ENCODE results near the gene MEGF8.

MEGF8 gene

DNA sequence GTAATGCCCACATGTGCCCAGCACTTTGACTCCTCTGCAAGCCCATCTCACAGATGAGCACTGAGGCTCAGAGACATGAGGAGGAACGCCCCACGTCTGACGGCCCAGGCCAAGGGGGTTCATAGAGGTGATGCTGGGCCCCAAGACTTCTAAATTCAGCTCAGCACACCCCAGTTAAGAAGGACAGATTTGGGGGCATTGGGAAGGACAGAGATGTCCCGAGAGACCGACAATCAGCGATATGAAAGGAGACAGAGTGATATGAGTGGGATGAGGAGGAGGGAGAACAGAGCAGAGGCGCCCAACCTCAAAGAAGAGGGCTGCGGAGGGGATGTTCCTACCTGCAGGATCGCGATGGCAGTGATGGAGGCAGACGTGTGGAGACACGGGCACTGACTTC, 64.5 kb downstream of the MEGF8 start, which contains the start of gene CNFN:
CNFN (minus strand) TSS at position 399 of the 400 bp plus-strand sequence. CDS start 1,260 bp downstream, outside the sequence.
- no peak for DNase-seq

- DNase-seq, result no peak
Measured at GRCh38 chr19:42392165-42392564, 66.7 kb downstream of the MEGF8 start.

DNA sequence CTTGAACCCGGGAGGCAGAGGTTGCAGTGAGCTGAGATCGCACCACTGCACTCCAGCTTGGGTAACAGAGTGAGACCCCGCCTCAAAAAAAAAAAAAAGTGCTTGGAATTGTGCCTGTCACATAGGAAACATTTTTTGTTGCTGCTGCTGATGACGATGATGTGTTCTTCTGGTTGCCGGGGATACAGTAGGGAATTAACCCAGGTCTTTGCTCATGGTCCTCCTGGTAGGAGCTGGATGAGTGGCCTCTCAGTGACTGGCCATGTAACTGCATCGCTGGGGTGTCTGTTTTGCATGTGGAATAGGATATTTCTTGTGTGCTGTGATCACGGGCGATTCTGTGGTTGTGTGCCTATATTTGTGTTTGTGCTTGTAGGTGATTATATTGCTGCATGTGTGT, 69.3 kb downstream of the MEGF8 start:
- no peak for DNase-seq

- peak; percentile 97 for DNase-seq
Measured at GRCh38 chr19:42396381-42397262, 71.2 kb downstream of the MEGF8 start.

DNA sequence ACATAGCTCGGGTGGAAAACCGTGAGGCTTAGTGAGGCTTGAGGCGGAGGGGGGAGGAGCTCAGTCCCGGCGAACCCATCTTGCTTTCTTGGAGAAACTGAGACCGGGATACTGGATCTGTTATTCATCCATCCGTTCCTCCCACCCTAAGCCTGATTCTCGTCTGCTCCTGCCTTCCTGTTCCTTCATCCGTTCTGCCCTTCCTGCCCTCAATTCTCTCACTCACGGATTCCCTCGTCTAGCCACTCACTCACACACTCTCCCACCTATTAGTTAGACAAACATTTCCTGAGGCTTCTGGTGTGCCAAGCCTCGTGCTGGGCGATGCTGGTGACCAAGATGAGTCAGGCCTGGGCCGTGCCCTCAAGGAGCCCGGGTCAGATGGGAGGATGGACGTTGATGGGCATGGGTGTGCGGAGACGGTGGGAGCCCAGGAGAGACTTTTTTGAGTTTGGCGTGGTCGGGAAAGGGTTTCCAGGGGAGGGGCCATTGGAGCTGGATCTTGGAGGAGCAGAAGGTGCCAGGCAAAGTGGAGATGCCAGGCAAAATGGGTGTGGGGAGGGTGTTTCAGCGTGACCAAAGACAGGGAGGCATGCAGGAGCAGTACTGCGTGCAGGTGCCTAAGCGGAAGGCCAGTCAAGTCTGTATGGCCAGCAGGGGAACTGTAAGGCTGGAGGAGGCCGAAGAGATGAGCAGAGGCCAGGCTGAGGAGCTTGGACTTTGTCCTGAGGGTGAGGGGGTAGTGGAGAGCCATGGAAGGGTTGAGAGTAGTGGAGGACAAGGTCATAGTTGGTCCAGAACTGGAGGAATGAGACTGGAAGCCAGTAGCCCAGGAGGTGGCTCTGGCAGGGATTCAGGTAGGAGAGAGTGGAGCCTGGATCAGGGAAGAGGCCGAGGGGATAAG, 72.1 kb downstream of the MEGF8 start:
- no peak for DNase-seq

DNA sequence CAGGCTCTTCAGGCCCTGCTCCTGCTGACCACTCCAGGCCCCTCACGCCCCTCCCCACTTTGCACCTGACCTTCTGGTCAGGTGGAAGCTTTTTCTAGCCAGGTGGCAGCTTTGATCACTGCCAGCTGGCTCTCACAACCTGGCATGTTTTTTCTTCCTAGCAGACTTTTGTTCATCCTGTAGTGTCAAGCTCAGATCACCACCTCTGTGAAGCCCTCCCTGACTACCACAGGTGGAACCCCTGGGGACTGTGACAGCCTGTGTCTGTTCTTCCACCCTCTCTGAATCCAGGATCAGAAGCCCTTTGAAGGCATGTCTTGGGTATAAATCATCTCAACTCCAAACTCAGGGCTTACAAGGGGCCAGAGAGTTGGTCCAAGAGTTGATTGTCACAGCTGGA, 75.0 kb downstream of the MEGF8 start:
- DNase-seq, result no peak

DNA sequence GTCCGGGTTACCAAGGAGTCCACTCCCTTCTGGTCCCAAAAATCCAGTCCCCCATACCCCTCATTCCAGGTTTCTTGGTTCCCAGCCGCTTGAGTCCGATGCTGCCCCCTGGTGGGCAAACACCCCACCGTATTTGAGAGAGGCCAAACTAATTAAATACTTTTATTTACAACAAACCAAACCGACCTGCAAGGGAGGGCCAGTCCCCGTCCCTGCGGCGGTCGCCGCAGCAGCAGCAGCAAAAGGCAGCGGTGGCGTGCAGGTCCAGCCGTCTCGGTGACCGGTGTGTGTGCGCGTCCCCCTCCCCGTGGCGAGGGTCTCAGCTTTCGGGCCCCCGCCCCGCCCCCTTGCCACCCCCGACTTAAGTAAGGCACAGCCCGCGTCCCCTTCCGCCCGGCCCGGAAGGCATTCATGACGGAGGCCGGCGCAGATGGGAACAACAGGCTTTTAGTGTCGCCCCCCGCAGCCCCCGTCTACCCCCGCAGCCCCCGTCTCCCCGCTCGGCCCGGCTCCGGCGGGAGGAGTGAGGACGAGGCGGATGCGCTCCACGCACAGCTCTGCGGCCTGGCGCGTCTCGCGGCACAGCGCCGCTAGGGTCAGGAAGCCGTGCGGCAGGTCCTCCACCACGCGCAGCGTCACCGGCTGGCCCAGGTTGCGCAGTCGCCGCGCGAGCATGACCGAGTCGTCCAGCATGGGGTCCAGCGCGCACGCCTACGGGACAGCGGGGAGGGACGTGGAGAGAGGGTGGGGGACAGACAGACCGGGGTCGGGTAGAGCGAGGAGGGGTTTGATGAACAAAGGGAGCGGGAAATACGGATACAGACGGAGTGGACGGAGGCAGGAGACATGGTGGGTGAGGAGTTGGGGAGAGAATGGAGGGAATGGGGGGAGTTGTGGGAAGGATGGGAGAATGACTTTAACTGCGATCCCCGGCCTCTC, 76.2 kb downstream of the MEGF8 start:
- DNase-seq, result peak; percentile 65

DNA sequence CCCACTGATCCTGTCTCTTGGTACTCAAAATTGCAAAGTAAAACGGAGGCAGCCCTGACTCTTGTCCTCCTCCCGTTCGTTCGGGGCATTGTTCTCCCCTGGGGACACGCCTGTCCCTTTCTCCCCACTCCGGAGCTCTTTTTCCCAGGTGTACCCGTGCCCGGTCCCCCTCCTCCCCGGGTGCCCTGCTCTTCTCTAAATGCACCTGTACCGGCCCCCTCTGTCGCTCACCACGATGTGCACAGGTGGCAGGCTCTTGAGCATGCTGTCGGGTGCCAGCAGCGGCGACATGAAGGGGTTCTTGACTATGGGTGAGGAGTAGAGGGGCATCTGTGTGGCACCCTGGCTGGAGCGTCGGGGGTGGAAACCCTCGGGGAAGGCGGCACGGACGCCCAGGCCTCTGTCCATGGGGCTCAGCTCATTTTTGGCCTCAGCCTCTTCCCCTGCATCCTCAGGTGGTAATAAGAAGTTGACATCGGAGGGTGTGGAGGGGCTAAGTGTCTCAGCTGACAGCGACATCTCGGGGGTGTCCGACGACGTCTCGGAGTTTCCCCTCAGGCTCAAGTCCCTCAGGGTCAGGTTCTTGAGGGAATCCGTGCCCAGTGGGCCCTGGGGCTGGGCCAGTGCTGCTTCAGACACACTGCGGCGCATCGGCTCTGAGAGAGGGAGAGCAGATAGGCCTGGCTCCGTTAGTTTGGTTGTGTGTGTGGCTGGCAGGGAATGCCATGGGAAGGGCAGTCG, 77.1 kb downstream of the MEGF8 start:
- DNase-seq, result no peak

DNA sequence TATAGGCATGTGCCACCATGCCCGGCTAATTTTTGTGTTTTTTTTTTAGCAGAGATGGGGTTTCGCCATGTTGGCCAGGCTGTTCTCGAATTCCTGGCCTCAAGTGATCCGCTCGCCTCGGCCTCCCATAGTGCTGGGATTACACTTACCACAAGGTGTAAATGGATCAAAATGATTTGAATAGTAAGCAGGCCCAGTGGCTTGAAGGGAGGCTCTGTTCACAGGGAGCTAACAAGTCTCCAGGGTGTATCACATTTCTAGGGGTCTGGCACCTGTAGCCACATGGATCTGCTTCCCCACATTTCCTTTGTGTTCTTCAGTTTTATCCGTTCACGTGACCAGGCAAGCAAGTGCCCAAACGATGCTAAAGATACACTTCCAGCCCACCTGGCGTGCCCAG, 78.2 kb downstream of the MEGF8 start:
- DNase-seq, result no peak

- DNase-seq, result no peak
Measured at GRCh38 chr19:42406111-42406510, 80.7 kb downstream of the MEGF8 start.

DNA sequence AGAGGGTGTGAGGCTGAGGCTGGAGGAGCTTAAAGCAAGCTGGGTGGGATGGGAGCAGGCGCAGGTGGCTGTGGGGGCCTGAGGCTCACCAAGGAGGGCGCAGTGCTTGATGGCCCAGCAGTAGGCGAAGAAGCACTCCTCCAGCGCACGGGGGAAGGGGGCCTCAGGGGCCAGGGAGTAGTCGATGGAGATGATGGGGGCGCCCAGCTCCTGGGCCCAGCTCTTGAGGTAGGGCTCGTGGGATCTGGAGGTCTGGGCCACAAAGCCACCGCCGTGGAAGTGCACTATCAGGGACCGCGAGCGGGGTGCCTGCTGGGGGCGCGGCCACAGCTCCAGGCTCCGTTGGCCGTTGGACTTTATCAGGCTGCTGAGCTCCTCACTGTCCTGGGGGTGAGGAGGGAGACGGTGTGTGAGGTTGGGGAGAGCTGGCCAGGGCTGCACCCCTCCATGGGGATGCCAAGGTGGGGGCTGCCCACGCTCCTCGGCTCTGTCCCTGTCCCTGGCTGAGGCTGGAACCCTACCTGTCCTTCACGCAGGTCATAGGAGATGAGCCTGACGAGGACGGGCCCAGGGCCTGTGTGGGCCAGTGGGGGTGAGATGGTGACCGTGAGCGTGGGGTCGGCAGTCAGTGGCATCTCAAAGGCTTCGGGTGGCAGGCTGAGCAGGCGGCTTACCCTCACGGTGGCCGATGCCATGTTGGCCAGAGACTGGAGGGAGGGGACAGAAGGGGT, 81.8 kb downstream of the MEGF8 start:
- DNase-seq, result no peak

- DNase-seq, result no peak
Measured at GRCh38 chr19:42407816-42408175, 82.4 kb downstream of the MEGF8 start.

GRCh38 chr19:42409477-42409876, 84.0 kb downstream of the MEGF8 start:
- DNase-seq, result no peak

GRCh38 chr19:42410371-42410770, 84.9 kb downstream of the MEGF8 start:
- DNase-seq, result no peak

- no peak for DNase-seq
Measured at GRCh38 chr19:42411581-42412178, 86.2 kb downstream of the MEGF8 start.

GRCh38 chr19:42412227-42412626, 86.8 kb downstream of the MEGF8 start:
- no peak for DNase-seq

DNA sequence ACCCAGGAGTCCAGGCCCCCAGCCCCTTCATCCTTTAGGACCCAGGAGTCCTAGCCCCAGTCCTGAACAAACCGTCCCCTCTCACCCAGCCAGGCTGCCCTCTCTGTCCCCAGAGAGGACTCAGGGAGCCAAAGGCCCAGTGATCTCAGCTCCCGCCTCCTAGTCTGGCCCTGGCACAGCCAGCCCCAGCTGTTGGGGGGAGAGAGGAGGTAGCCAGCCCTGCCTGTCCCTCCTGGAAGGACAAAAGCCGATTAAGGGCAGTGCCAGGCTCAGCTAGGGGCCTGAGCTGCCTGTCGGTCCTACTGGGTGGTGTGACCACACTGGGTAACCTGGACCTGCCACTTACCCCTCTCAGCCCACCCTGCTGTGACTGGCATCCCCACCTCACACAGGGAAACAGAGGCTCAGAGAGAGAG, 87.2 kb downstream of the MEGF8 start:
- DNase-seq, result no peak

- DNase-seq, result no peak
Measured at GRCh38 chr19:42419309-42419708, 93.9 kb downstream of the MEGF8 start.

GRCh38 chr19:42420055-42420544, 94.7 kb downstream of the MEGF8 start:
- peak; percentile 72 for DNase-seq

GRCh38 chr19:42421101-42421500, 95.7 kb downstream of the MEGF8 start:
- no peak for DNase-seq

Measured in CD4-positive, alpha-beta T cell treated with Interferon gamma for 1 hour (primary cell).